Upper lobe of right lung (tissue), 1 donor: ENCODE results near the gene ABCA9. TPM values are rescaled to one million over a fixed set of nuclear protein-coding genes. Genes with fewer than 3 reads are reported as not detected.

Experiments
- ATAC-seq: fragments of 200-7000 bp; cut with Tn5 transposase; one replicate; pipeline ENCODE4 v1.9.1; 2020; ENCODE audit warnings: mild to moderate bottlenecking, moderate library complexity
- DNase-seq: peaks from one replicate; pipeline ENCODE4 v3.0.0-alpha.2; 2020
- H3K27ac ChIP-seq: fragments of 200-600 bp; one replicate; pipeline ENCODE4 v1.8.0; 2022
- H3K27me3 ChIP-seq: fragments of 200-600 bp; one replicate; pipeline ENCODE4 v1.8.0; 2022; ENCODE audit warnings: mild to moderate bottlenecking
- H3K36me3 ChIP-seq: fragments of 200-600 bp; one replicate; pipeline ENCODE4 v1.8.0; 2022
- H3K4me1 ChIP-seq: fragments of 200-600 bp; one replicate; pipeline ENCODE4 v1.8.0; 2022
- H3K4me3 ChIP-seq: fragments of 200-600 bp; one replicate; pipeline ENCODE4 v1.8.0; 2022; ENCODE audit warnings: mild to moderate bottlenecking
- H3K9me3 ChIP-seq: fragments of 200-600 bp; one replicate; pipeline ENCODE4 v1.8.0; 2022
- intact Hi-C: fragments of 100-400 bp; cut with DNase I; formaldehyde crosslinking; loops from one replicate; pipeline ENCODE4 v1.11.0; 2022
- total RNA-seq: library from RNA; stranded (reverse); fragmentation: NEBNext Ultra II Directional; extraction: Animal tissue kit (Norgen Biotek cat#: 25700); gene quantifications from one replicate; pipeline ENCODE4 v1.2.1, GENCODE V29; 2021
- TF ChIP-seq, protein P1 (sequence below): fragments of 200-600 bp; IDR thresholded peaks from one replicate; pipeline ENCODE4 v1.8.0; 2022; ENCODE audit warnings: antibody characterized with exemption
- donor health status: DM: no; HTN: yes; CAD: no; lungs with severe emphysema.

The ABCA9 gene
- total RNA-seq, 1 donor from 2014 or later, result 11.1 TPM

DNA sequence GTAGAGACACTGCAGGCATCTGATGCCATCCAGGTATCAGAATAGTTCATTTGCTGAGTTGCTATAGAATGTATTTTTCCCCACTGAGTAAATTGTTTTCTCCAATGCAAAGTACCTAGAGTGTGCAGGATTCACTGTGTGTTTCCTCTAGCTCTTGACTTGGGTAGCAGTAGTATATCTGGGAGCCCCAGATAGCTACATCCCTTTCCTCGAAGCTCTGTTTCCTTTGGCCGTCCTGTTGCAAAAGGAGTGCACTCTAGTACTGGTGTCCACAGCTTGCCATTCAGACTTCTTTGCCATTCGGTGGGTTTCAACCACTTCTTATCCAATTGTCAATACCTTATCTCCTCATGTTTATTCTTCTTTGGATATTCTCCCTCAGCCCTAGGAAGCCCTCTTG is 118.3 kb downstream of the ABCA9 start:
- no peaks in the 10 kb centered on the region for H3K36me3 ChIP-seq
- no peaks in the 10 kb centered on the region for H3K9me3 ChIP-seq
- intact Hi-C loops, result no loop called here
- no peaks in the 10 kb centered on the region for H3K27me3 ChIP-seq
- TF ChIP-seq, protein P1, sequence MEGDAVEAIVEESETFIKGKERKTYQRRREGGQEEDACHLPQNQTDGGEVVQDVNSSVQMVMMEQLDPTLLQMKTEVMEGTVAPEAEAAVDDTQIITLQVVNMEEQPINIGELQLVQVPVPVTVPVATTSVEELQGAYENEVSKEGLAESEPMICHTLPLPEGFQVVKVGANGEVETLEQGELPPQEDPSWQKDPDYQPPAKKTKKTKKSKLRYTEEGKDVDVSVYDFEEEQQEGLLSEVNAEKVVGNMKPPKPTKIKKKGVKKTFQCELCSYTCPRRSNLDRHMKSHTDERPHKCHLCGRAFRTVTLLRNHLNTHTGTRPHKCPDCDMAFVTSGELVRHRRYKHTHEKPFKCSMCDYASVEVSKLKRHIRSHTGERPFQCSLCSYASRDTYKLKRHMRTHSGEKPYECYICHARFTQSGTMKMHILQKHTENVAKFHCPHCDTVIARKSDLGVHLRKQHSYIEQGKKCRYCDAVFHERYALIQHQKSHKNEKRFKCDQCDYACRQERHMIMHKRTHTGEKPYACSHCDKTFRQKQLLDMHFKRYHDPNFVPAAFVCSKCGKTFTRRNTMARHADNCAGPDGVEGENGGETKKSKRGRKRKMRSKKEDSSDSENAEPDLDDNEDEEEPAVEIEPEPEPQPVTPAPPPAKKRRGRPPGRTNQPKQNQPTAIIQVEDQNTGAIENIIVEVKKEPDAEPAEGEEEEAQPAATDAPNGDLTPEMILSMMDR, result no peak
- ATAC-seq (no peak), DNase-seq (no peak)
- no peak overlapping the region for H3K4me3 ChIP-seq
- H3K27ac ChIP-seq, result no peak overlapping the region
- no peaks in the 10 kb centered on the region for H3K4me1 ChIP-seq

DNA sequence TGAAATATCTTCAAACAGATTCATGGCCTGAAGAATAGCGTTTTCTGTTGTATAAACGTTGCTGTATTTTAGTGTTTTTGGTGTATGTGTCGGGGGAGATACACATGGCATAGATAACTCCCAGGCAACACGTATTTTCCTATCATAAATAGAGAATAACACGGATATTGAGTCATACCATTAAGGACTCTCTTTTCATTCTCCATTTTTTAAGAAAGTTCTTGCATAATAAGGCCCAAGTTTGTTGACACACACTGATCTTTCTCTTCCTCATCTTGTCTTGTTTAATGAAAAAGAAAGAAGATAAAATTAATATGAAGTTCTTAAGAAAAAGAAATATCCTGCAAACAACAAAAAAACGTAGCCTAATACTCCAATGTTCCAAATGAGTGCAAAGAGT is 119.0 kb downstream of the ABCA9 start:
- no peaks in the 10 kb centered on the region for H3K9me3 ChIP-seq
- ATAC-seq (no peak), DNase-seq (no peak)
- no peaks in the 10 kb centered on the region for H3K36me3 ChIP-seq
- no peak overlapping the region for H3K27ac ChIP-seq
- intact Hi-C loops, result no loop called here
- no peaks in the 10 kb centered on the region for H3K4me1 ChIP-seq
- TF ChIP-seq, protein P1, result no peak
- no peak overlapping the region for H3K4me3 ChIP-seq
- H3K27me3 ChIP-seq, result no peaks in the 10 kb centered on the region

DNA sequence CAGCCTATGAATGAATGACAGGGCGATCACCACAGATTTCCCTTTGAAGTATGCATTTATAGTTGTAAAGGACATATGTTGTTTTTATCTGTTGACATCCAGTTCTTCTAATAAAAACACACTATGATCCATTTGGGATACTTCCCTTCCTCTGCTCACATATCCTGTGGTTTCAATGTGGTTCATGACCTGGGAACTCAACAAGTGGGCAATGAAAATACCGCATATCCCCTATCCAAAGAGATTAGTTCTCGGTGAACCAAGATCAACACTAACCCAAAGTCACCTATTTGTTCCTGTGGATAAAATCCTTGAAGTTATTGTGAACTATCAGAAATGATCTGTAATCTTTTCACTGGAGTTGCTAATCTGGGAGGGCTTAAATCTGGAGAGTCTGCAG is 121.5 kb downstream of the ABCA9 start:
- Histone ChIP-seq H3K27ac (no peak overlapping the region), H3K4me3 (no peak overlapping the region), H3K27me3 (no peaks in the 10 kb centered on the region), H3K4me1 (no peaks in the 10 kb centered on the region), H3K36me3 (no peaks in the 10 kb centered on the region), H3K9me3 (no peaks in the 10 kb centered on the region)
- TF ChIP-seq, protein P1, result no peak
- intact Hi-C loops, result no loop called here
- DNase-seq (no peak), ATAC-seq (no peak)

DNA sequence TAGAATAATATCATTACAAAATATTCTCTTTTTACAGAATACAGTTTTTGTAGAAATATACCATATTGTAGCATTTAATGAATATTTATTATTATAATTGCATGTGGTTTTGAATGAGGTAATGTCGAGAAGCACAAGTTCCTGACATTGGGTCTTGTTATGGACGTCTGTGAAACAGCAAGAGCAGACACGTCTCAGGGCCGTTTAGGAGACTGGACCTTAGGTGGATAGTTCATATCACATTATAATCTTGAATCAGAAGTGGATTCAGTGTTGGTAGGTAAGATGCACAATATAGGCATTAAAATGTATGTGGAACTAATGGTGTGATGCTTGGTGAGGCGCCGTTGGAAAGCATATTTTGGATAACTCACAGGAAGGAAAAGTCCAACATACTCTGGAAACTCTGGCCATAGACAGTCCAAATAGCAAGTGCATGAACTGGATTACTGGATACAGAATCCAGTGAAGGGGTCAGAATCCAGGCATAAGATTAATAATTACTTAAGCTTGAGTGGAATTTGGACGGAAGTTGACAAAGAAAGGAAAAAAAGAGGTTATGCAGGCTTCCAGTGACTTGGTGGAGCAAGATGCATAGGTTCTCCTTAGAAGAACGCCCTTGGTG is 122.7 kb downstream of the ABCA9 start:
- no peak overlapping the region for H3K27ac ChIP-seq
- DNase-seq (no peak), ATAC-seq (no peak)
- intact Hi-C loops, result no loop called here
- no peaks in the 10 kb centered on the region for H3K4me1 ChIP-seq
- H3K36me3 ChIP-seq, result no peaks in the 10 kb centered on the region
- no peaks in the 10 kb centered on the region for H3K9me3 ChIP-seq
- TF ChIP-seq, protein P1, result no peak
- no peaks in the 10 kb centered on the region for H3K27me3 ChIP-seq
- no peak overlapping the region for H3K4me3 ChIP-seq

DNA sequence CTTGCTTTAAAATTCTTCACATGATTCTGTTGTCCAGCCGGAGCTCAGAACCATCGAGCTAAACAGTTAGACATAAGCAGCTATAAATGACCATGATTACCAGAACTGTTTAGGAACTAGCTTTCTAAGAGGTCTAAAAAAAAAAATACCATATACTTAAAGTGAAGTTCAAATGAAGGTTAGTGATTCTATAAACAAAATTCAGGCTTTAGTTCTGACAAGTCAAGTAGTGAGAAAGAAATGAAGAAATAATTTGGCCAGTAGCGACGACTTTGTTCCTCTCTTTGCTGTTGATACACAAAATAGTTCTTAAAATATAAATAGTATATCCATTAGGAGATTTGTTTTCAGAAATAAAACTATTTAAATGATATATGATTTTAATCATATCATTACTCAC is 133.2 kb downstream of the ABCA9 start:
- Histone ChIP-seq H3K4me1 (no peaks in the 10 kb centered on the region), H3K27ac (no peak overlapping the region), H3K9me3 (no peaks in the 10 kb centered on the region), H3K36me3 (no peaks in the 10 kb centered on the region), H3K4me3 (no peak overlapping the region), H3K27me3 (no peaks in the 10 kb centered on the region)
- TF ChIP-seq, protein P1, result no peak
- ATAC-seq, result no peak
- intact Hi-C loops, result no loop called here
- DNase-seq, result no peak
